C4-2B (cell line): ENCODE results near the gene SORCS2.

Experiments
- H3K27ac ChIP-seq: fragments of 450-650 bp; 2 replicates; pipeline ENCODE4 v1.5.1; 2017
- ZFX ChIP-seq: fragments of 450-650 bp; IDR thresholded peaks from 2 replicates; pipeline ENCODE4 v1.6.1; 2017
- TF ChIP-seq, protein P1 (sequence below): fragments of 450-650 bp; conservative IDR thresholded peaks from 2 replicates; pipeline ENCODE4 v1.5.1; 2017; ENCODE audit warnings: mild to moderate bottlenecking

SORCS2 gene

DNA sequence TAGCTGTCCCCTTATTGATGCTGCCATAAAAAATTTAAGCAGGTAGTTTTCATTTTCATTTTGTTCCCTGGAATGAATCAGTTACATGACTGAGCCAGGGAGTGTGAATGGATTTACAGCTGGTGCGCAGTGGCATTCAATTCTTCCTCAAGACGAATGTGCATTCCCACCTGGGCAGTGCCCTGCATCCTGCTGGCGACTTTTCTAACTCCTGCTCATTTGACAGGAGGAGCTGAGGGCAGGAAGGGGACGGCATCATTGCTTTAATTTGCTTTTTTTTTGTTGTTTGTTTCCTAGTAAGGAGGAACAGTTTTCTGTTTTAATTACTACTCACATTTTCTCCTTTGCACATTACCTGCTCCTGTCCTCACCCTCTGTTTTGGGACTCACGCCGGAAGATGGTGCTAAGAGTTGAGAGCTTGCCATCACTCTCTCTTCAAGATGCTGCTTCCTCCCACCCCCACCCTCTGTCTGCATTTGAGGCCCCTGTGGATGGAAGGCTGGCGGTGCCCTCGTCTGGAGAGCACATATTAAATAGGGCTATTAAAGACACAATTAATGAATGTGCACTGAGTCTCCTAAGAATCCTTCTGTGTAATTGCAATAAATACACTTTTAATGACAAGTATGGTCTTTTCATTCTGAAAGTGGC lies 206.6 kb downstream of the SORCS2 start:
- no peak overlapping the region for H3K27ac ChIP-seq
- TF ChIP-seq, protein P1, sequence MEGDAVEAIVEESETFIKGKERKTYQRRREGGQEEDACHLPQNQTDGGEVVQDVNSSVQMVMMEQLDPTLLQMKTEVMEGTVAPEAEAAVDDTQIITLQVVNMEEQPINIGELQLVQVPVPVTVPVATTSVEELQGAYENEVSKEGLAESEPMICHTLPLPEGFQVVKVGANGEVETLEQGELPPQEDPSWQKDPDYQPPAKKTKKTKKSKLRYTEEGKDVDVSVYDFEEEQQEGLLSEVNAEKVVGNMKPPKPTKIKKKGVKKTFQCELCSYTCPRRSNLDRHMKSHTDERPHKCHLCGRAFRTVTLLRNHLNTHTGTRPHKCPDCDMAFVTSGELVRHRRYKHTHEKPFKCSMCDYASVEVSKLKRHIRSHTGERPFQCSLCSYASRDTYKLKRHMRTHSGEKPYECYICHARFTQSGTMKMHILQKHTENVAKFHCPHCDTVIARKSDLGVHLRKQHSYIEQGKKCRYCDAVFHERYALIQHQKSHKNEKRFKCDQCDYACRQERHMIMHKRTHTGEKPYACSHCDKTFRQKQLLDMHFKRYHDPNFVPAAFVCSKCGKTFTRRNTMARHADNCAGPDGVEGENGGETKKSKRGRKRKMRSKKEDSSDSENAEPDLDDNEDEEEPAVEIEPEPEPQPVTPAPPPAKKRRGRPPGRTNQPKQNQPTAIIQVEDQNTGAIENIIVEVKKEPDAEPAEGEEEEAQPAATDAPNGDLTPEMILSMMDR, result no peak
- no peak for TF ChIP-seq ZFX

DNA sequence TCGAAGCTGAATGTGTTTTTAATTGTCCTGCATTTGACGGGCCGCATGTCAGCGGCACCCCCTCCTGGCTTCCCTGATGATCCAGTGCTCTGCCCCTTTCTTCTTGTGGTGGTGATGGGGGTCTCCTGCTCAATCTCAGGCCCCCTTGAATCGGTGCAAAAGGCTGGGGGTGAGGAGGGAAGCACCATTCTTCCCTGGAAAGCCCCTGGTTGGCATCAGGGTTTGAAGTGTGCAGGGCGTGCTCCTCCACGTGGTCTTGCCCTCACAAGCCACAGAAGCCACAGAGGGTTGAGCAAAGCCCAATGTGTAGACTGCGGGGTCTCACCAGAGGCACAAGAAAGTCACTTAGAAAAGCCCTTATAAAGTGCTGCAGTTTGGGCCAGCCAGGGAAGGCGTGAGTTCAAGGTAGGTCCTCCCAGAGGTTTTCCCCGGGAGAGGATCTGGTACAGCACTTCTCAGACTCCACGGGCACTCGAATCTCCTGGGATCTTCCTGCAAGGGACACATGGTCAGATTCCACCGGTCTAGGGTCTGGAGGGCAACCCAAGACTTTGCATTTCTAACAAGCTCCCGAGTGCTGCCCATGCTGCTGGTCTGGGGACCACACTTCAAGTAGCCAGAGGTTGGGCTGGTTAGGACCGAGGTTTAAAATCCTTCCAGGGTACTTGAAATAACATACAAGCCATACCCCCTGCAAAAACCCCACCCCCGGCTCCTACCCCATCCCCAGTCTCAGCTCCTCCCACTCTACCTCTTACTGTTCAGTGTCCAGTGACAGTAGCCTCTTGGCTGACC lies 207.3 kb downstream of the SORCS2 start:
- H3K27ac ChIP-seq, result no peak overlapping the region
- TF ChIP-seq, protein P1, result no peak
- TF ChIP-seq ZFX, result no peak

DNA sequence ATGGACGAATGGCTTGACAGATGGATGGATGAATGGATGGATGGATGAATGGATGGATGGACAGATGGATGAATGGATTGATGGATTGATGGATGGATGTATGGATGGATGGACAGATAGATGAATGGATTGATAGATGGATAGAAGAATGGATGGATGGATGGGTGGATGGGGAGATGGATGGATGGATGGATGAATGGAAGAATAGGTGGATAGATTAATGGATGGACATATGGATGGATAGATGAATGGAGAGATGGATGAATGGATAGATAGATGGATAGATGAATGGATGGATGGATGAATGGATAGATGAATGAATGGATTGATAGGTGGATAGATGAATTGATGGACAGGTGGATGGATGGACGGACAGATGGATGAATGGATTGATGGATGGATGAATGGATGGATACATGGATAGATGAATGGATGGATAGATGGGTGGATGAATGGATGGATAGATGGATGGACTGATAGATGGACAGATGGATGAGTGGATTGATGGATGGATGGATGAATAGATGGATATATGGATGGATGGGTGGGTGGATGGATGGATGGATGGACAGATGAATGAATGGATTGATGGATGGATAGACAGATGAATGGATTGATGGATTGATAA lies 208.4 kb downstream of the SORCS2 start:
- H3K27ac ChIP-seq, result no peak overlapping the region
- TF ChIP-seq, protein P1, result no peak
- TF ChIP-seq ZFX, result no peak

DNA sequence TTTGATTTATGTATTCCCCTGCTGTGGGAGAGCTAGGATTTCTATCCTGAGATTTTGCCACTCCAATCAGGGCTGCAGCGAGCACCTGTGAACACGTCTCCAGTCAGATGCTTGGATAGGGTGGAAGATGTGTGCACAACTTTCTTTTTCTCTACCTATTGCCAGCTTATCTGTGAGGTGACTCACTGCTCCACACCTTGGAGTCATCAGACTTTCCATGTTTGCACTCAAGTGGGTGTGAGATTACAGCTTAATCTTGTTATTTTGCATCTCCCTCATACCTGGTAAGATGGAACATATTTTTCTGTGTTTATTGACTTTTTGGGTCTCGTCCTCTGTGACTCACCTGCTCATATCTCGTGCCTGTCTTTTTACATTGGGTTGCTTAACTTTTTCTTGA lies 210.2 kb downstream of the SORCS2 start:
- TF ChIP-seq, protein P1, result no peak
- TF ChIP-seq ZFX, result no peak

DNA sequence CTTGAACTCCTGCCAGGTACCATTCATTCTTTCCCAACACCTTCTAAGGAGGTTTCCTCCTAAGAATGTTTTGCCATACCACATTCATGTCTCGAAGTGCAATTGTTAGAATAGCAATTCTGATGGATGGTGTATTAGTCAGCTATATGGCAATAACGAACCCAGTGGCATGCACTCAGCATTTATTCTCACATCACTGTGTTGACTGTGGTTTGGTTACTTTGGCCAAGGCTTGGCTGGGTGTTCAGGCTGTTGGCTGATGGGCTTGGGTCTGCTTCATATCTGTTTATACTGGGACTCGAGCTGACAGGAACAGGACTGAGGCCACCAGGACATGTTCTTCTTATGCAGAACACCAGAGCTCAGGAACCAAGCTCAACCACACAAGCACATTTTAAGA lies 210.7 kb downstream of the SORCS2 start:
- TF ChIP-seq, protein P1, result no peak
- TF ChIP-seq ZFX, result no peak
- H3K27ac ChIP-seq, result no peak overlapping the region

More for the DNA sequence above, 210.2 kb downstream of the SORCS2 start:
- H3K27ac ChIP-seq, result no peak overlapping the region

DNA sequence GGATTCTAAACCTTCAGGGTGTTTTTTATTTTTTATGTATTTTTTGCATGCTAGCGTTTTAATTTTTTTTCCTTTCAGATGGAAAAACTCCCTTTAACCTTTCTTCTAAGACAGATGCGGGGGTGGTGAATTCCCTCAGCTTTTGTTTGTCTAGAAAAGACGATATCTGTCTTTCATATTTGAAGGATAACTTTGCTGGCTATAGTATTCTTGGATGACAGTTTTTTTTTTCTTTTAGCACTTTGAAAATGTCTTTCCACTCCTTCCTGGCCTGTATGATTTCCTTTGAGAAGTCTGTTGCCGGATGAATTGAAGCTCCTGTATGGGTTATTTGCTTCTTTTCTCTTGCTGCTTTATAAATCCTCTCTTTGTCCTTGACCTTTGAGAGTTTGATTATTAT lies 215.8 kb downstream of the SORCS2 start:
- no peak overlapping the region for H3K27ac ChIP-seq
- TF ChIP-seq ZFX, result no peak
- TF ChIP-seq, protein P1, result no peak

DNA sequence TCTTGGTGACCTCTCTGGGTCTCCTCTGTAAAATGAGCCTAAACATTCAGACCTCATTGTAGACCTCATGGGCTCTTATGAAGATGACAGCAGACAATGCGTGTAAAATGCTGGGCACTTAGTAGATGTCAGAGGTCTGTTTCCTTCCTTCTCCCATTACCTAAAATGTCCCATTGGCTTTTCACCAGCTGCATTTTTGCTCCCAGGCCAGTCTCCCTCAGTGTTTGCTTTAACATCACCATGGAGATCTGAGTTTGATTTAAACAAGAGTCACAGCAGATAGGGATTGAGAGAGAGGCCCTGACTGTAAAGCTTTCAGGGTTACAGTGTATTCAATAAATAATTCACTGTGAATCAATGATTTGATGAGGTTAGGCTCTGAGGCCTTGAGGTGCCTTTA lies 218.1 kb downstream of the SORCS2 start:
- TF ChIP-seq, protein P1, result no peak
- TF ChIP-seq ZFX, result no peak
- H3K27ac ChIP-seq, result no peak overlapping the region
